HCT116 (cell line): ENCODE data around the gene DOC2A. TPM values are rescaled to one million over a fixed set of nuclear protein-coding genes. Genes with fewer than 3 reads are reported as not detected.

ENCODE experiments used
- ATAC-seq: fragments of 200-7000 bp; cut with Tn5 transposase; 2 replicates; pipeline ENCODE4 v1.9.1; 2020; ENCODE audit warnings: mild to moderate bottlenecking, moderate library complexity
- BruUV-seq: library from RNA; stranded (reverse); fragments of 400-500 nt; replicated peaks from 2 replicates; lab custom pipeline; 2021; lab: Mats Ljungman, UMichigan
- CTCF ChIA-PET: fragments of 300-600 bp; sonication (Branson Sonifier 250); formaldehyde crosslinking; loops from one replicate; lab custom pipeline; 2021; ENCODE audit warnings: antibody characterized with exemption; lab: Charles Lee
- POLR2A ChIA-PET: fragments of 300-600, 350-600 bp; sonication (Branson Sonifier 250); formaldehyde crosslinking; loops from one replicate; lab custom pipeline; 2021; ENCODE audit warnings: antibody characterized with exemption; lab: Charles Lee
- RAD21 ChIA-PET, 2 experiments: fragments of 300-600 bp; sonication (Branson Sonifier 250); formaldehyde crosslinking; loops; one replicate each; lab custom pipeline; 2023; ENCODE audit warnings: low total read pairs in 2 of 2; ENCODE audit not compliant: uncharacterized antibody in 2 of 2, unreplicated experiment in 2 of 2, low non-redundant PET in 1 of 2; lab: Charles Lee
- DNase-seq: peaks from one replicate; pipeline ENCODE4 v3.0.0-alpha.2; 2010; ENCODE audit warnings: low read depth, low spot score
- H2AFZ ChIP-seq: fragments of 200-600 bp; shearing (Covaris generic), sonication (generic); 2 replicates; pipeline ENCODE4 v1.6.1; 2017; ENCODE audit warnings: low read depth, mixed run types, mixed read lengths, antibody characterized with exemption, low read length; ENCODE audit not compliant: poor library complexity, severe bottlenecking
- H3K27ac ChIP-seq: 2 replicates; pipeline ENCODE4 v1.5.1; 2012; ENCODE audit warnings: low read depth, low read length
- H3K27me3 ChIP-seq: fragments of 200-600 bp; sonication (generic); 2 replicates; pipeline ENCODE4 v1.6.1; 2016; ENCODE audit warnings: mixed run types, low read length, mixed read lengths; ENCODE audit not compliant: insufficient read depth
- H3K36me3 ChIP-seq, 2 experiments: fragments of 200-500 bp in 1 of 2; fragments of 200-600 bp in 1 of 2; sonication (Bioruptor generic) in 1 of 2; sonication (generic) in 1 of 2; 2 replicates each; pipeline versions ENCODE4 v1.5.1 to v1.6.1; 2014 to 2016; ENCODE audit warnings: low read length in 2 of 2, inconsistent platforms in 1 of 2, mixed read lengths in 1 of 2, mixed run types in 1 of 2; ENCODE audit not compliant: insufficient read depth in 2 of 2, control insufficient read depth in 1 of 2
- H3K4me1 ChIP-seq, 2 experiments: fragments of 200-600 bp in 1 of 2; sonication (generic) in 1 of 2; 2 replicates each; pipeline versions ENCODE4 v1.5.1 to v1.6.1; 2012 to 2017; ENCODE audit warnings: low read length in 2 of 2, inconsistent platforms in 1 of 2, mild to moderate bottlenecking in 1 of 2, mixed read lengths in 1 of 2, mixed run types in 1 of 2, moderate library complexity in 1 of 2; ENCODE audit not compliant: insufficient read depth in 2 of 2, control insufficient read depth in 1 of 2
- H3K4me2 ChIP-seq: fragments of 200-600 bp; sonication (generic); 2 replicates; pipeline ENCODE4 v1.6.1; 2017; ENCODE audit warnings: mixed run types, low read length, mixed read lengths
- H3K4me3 ChIP-seq, 2 experiments: fragments of 200-600 bp in 1 of 2; sonication (generic) in 1 of 2; replicated peaks in 1 of 2; 2 replicates each; pipeline ENCODE4 v1.5.1; 2011 to 2016; ENCODE audit warnings: low read length in 2 of 2, control low read depth in 1 of 2, low read depth in 1 of 2, mild to moderate bottlenecking in 1 of 2, mixed read lengths in 1 of 2, mixed run types in 1 of 2
- H3K79me2 ChIP-seq: fragments of 200-600 bp; sonication (generic); 2 replicates; pipeline ENCODE4 v1.6.1; 2017; ENCODE audit warnings: mild to moderate bottlenecking, mixed run types, low read length, moderate library complexity, mixed read lengths; ENCODE audit not compliant: insufficient read depth
- H3K9ac ChIP-seq: fragments of 200-600 bp; sonication (generic); 2 replicates; pipeline ENCODE4 v1.6.1; 2016; ENCODE audit warnings: low read length, mixed read lengths
- H3K9me2 ChIP-seq: fragments of 200-600 bp; sonication (generic), shearing (Covaris generic); 2 replicates; pipeline ENCODE4 v1.6.1; 2017; ENCODE audit warnings: mixed run types, mild to moderate bottlenecking, moderate library complexity; ENCODE audit not compliant: insufficient read depth
- H3K9me3 ChIP-seq, 2 experiments: fragments of 200-500 bp in 1 of 2; fragments of 200-600 bp in 1 of 2; sonication (Bioruptor generic) in 1 of 2; sonication (generic) in 1 of 2; 2 replicates each; pipeline ENCODE4 v1.6.1; 2014 to 2017; ENCODE audit warnings: low read length in 2 of 2, mixed read lengths in 2 of 2, inconsistent platforms in 1 of 2, low read depth in 1 of 2, mild to moderate bottlenecking in 1 of 2, mixed run types in 1 of 2, moderate library complexity in 1 of 2; ENCODE audit not compliant: control insufficient read depth in 1 of 2, insufficient read depth in 1 of 2
- H4K20me1 ChIP-seq: fragments of 200-600 bp; sonication (generic), shearing (Covaris generic); 2 replicates; pipeline ENCODE4 v1.6.1; 2017; ENCODE audit warnings: mixed run types, mild to moderate bottlenecking, moderate library complexity; ENCODE audit not compliant: insufficient read depth
- CBX3 ChIP-seq: IDR thresholded peaks from 2 replicates; pipeline ENCODE4 v1.6.1; 2012; ENCODE audit warnings: low read depth
- CEBPB ChIP-seq: IDR thresholded peaks from 2 replicates; pipeline ENCODE4 v1.6.1; 2012; ENCODE audit warnings: low read depth
- EGR1 ChIP-seq: IDR thresholded peaks from 2 replicates; pipeline ENCODE4 v1.6.1; 2012; ENCODE audit warnings: low read depth
- ELF1 ChIP-seq: IDR thresholded peaks from 2 replicates; pipeline ENCODE4 v1.6.1; 2012; ENCODE audit warnings: low read depth, borderline replicate concordance
- EZH2phosphoT487 ChIP-seq: fragments of 200-600 bp; IDR thresholded peaks from 2 replicates; pipeline ENCODE4 v1.6.1; 2018; ENCODE audit warnings: antibody characterized with exemption, borderline replicate concordance
- FOSL1 ChIP-seq: IDR thresholded peaks from 2 replicates; pipeline ENCODE4 v1.6.1; 2012; ENCODE audit warnings: low read depth
- JUND ChIP-seq: IDR thresholded peaks from 2 replicates; pipeline ENCODE4 v1.6.1; 2012
- POLR2A ChIP-seq: IDR thresholded peaks from 2 replicates; pipeline ENCODE4 v1.7.0; 2011; ENCODE audit warnings: borderline replicate concordance; ENCODE audit not compliant: insufficient read depth, insufficient read length; ENCODE audit errors: extremely low read depth
- POLR2AphosphoS5 ChIP-seq: IDR thresholded peaks from 2 replicates; pipeline ENCODE4 v1.6.1; 2011; ENCODE audit warnings: mild to moderate bottlenecking, low read depth, low read length, moderate library complexity
- RAD21 ChIP-seq: IDR thresholded peaks from 2 replicates; pipeline ENCODE4 v1.6.1; 2012; ENCODE audit warnings: low read depth, mild to moderate bottlenecking
- SIN3A ChIP-seq: IDR thresholded peaks from 2 replicates; pipeline ENCODE4 v1.6.1; 2012; ENCODE audit warnings: low read depth
- SP1 ChIP-seq: IDR thresholded peaks from 2 replicates; pipeline ENCODE4 v1.6.1; 2012; ENCODE audit warnings: low read depth
- TCF7L2 ChIP-seq: IDR thresholded peaks from 2 replicates; pipeline ENCODE4 v1.7.0; 2011; ENCODE audit warnings: borderline replicate concordance, inconsistent platforms; ENCODE audit not compliant: insufficient read depth, insufficient read length; ENCODE audit errors: extremely low read depth
- YY1 ChIP-seq: IDR thresholded peaks from 2 replicates; pipeline ENCODE4 v1.6.1; 2011; ENCODE audit warnings: low read length, low read depth, moderate library complexity, mild to moderate bottlenecking; ENCODE audit not compliant: insufficient replicate concordance; ENCODE audit errors: extremely low read depth
- ZFX ChIP-seq: fragments of 450-650 bp; IDR thresholded peaks from 2 replicates; pipeline ENCODE4 v1.6.1; 2017
- intact Hi-C: fragments of 100-400 bp; cut with micrococcal nuclease; formaldehyde crosslinking; loops from 2 replicates; pipeline ENCODE4 v1.10.0; 2022
- total RNA-seq: library from RNA; stranded (reverse); gene quantifications from one replicate; pipeline ENCODE4 v1.2.1, GENCODE V29; 2021; ENCODE audit not compliant: unreplicated experiment
- TF ChIP-seq, protein P1 (sequence below): IDR thresholded peaks from 2 replicates; pipeline ENCODE4 v1.6.1; 2012; ENCODE audit warnings: low read depth

Gene DOC2A
- total RNA-seq, 1 experiment from 2014 or later, result 17.3 TPM

DNA sequence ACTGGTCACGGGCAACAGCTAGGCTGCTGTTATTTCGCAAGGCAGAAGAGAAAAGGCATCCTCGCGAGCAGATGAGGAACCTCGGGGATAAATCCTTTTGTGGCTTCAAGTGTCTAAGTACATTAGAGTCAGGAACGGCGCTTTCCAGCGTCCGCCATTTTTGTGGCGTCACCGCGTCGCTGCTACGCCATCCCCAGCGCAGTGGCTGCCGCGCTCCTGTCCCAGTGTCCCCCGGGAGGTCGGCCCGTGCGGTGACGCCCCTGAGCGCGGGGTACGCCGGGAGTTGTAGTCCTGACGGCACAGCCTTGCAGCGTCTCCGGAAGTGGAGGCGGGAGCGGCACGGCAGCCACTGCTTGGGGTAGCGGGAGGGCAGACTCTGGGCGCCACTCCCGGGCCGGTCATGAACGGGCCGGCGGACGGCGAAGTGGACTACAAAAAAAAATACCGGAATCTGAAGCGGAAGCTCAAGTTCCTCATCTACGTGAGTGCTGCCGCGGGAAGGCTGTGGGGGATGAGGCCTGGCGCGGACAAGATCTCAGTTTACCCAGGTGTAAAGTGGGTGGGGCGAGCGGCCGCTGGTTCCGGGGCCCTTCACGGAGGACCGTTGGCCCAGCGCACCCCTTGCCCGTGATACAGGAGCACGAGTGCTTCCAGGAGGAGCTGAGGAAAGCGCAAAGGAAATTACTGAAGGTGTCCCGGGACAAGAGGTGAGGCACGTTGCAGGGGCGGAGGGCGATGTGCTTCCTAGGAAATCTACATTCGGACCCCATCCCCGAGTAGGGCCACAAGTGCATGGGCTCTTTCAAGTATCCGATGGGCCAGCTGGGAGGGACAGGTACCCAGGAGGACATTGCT lies 14.7 kb downstream of the DOC2A start, which contains the start of gene INO80E:
Gene INO80E, plus strand, starts transcription at position 331 of the 855 bp plus-strand sequence. Its CDS starts 70 bp downstream, at position 401.
- CTCF ChIA-PET, result no interaction called here
- DNase-seq, result peak; percentile 90
- Histone ChIP-seq H3K27ac (peak within 1 kb of the TSS; percentile 88), H2AFZ (peak within 1 kb of the TSS; percentile 64), H3K9me2 (no peaks in the 10 kb centered on the region), H3K4me1 (peaks cover 9 to 27% of the 10 kb centered on the region in 2 experiments), H3K79me2 (peaks cover 11% of the 10 kb centered on the region), H3K36me3 (peaks cover 4 to 16% of the 10 kb centered on the region in 2 experiments; a peak in 3 of 4 replicates), H4K20me1 (no peaks in the 10 kb centered on the region), H3K4me2 (peak within 1 kb of the TSS; percentile 92), H3K27me3 (no peaks in the 10 kb centered on the region), H3K4me3 (peak within 1 kb of the TSS; percentile 83 to 95), H3K9ac (peak within 1 kb of the TSS; percentile 86)
- peak; percentile 94 for ATAC-seq
- POLR2A ChIA-PET, result interaction anchor here (0.6 to 1.2 kb wide), 6 partner anchors 14 to 97 kb away, joined by 3 read pairs; partner anchors contain the start of genes ASPHD1, SEZ6L2, TAOK2 and TMEM219
- intact Hi-C loops, result loop anchor here (1.0 kb wide), 1 partner anchor 97 kb away; the partner anchor contains the start of gene SEZ6L2
- BruUV-seq, result TSS peak; percentile 50
- RAD21 ChIA-PET, result no interaction called here
- TF ChIP-seq SIN3A (peak; percentile 84; the same call in 1 of the 2 replicates), CEBPB (no peak), TCF7L2 (peak; percentile 52), FOSL1 (no peak), CBX3 (no peak), ELF1 (no peak; the same call in 1 of the 2 replicates), EGR1 (peak; percentile 90), ZFX (peak; percentile 76; the same call in 1 of the 2 replicates), POLR2A (peak; percentile 50), JUND (no peak), RAD21 (no peak), SP1 (peak; percentile 76), EZH2phosphoT487 (no peak), POLR2AphosphoS5 (no peak), YY1 (peak; percentile 94)
- TF ChIP-seq, protein P1, sequence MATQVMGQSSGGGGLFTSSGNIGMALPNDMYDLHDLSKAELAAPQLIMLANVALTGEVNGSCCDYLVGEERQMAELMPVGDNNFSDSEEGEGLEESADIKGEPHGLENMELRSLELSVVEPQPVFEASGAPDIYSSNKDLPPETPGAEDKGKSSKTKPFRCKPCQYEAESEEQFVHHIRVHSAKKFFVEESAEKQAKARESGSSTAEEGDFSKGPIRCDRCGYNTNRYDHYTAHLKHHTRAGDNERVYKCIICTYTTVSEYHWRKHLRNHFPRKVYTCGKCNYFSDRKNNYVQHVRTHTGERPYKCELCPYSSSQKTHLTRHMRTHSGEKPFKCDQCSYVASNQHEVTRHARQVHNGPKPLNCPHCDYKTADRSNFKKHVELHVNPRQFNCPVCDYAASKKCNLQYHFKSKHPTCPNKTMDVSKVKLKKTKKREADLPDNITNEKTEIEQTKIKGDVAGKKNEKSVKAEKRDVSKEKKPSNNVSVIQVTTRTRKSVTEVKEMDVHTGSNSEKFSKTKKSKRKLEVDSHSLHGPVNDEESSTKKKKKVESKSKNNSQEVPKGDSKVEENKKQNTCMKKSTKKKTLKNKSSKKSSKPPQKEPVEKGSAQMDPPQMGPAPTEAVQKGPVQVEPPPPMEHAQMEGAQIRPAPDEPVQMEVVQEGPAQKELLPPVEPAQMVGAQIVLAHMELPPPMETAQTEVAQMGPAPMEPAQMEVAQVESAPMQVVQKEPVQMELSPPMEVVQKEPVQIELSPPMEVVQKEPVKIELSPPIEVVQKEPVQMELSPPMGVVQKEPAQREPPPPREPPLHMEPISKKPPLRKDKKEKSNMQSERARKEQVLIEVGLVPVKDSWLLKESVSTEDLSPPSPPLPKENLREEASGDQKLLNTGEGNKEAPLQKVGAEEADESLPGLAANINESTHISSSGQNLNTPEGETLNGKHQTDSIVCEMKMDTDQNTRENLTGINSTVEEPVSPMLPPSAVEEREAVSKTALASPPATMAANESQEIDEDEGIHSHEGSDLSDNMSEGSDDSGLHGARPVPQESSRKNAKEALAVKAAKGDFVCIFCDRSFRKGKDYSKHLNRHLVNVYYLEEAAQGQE, result no peak
- TF ChIP-seq, all 23 proteins: peak for 7
- H3K9me3 ChIP-seq, result no peaks in the 10 kb centered on the region
